Keratinocyte (primary cell): ENCODE data around the gene SMAD6. TPM values are rescaled to one million over a fixed set of nuclear protein-coding genes. Genes with fewer than 3 reads are reported as not detected.

ENCODE experiments used
- DNase-seq: peaks from one replicate; pipeline ENCODE4 v3.0.0-alpha.2; 2011; ENCODE audit warnings: low read depth, missing footprints, low spot score
- FAIRE-seq: peaks from 2 replicates; lab custom pipeline; 2011; peaks lifted over from hg19 to GRCh38; lab: Jason Lieb, UNC
- H2AFZ ChIP-seq: 2 replicates; pipeline ENCODE4 v1.6.0; 2012; ENCODE audit warnings: low read length, control low read depth, inconsistent platforms; ENCODE audit not compliant: control insufficient read depth
- H3K27ac ChIP-seq: 2 replicates; pipeline ENCODE4 v1.5.1; 2011; ENCODE audit warnings: low read length; ENCODE audit not compliant: control insufficient read depth, insufficient read depth
- H3K27me3 ChIP-seq: 3 replicates; pipeline ENCODE4 v1.6.0; 2011; ENCODE audit warnings: low read length; ENCODE audit not compliant: control insufficient read depth, insufficient read depth; ENCODE audit errors: extremely low read depth
- H3K36me3 ChIP-seq, 2 experiments: 2 replicates in 1 of 2; 3 replicates in 1 of 2; pipeline ENCODE4 v1.5.1; 2011; ENCODE audit warnings: low read length in 2 of 2, mild to moderate bottlenecking in 1 of 2; ENCODE audit not compliant: control insufficient read depth in 2 of 2, insufficient read depth in 2 of 2; ENCODE audit errors: extremely low read depth in 1 of 2
- H3K4me1 ChIP-seq: 3 replicates; pipeline ENCODE4 v1.5.1; 2011; ENCODE audit warnings: low read length; ENCODE audit not compliant: control insufficient read depth, insufficient read depth; ENCODE audit errors: extremely low read depth
- H3K4me2 ChIP-seq: 3 replicates; pipeline ENCODE4 v1.6.0; 2011; ENCODE audit warnings: low read depth, low read length; ENCODE audit not compliant: control insufficient read depth, insufficient read depth; ENCODE audit errors: extremely low read depth
- H3K4me3 ChIP-seq, 3 experiments: fragments of 200-600 bp in 1 of 3; sonication (generic) in 1 of 3; 2 replicates in 2 of 3; 3 replicates in 1 of 3; pipeline ENCODE4 v1.5.1; 2011 to 2016; ENCODE audit warnings: low read length in 3 of 3, mild to moderate bottlenecking in 3 of 3, control low read depth in 2 of 3, inconsistent platforms in 1 of 3, low read depth in 1 of 3, mixed read lengths in 1 of 3, mixed run types in 1 of 3, moderate library complexity in 1 of 3; ENCODE audit not compliant: control insufficient read depth in 2 of 3, insufficient read depth in 2 of 3; ENCODE audit errors: extremely low read depth in 1 of 3
- H3K79me2 ChIP-seq: 2 replicates; pipeline ENCODE4 v1.6.0; 2012; ENCODE audit warnings: low read length; ENCODE audit not compliant: control insufficient read depth, insufficient read depth
- H3K9ac ChIP-seq: 3 replicates; pipeline ENCODE4 v1.6.0; 2011; ENCODE audit warnings: low read length; ENCODE audit not compliant: control insufficient read depth, insufficient read depth; ENCODE audit errors: extremely low read depth
- H3K9me1 ChIP-seq: 3 replicates; pipeline ENCODE4 v1.6.0; 2011; ENCODE audit warnings: low read length; ENCODE audit not compliant: control insufficient read depth, insufficient read depth; ENCODE audit errors: extremely low read depth
- H3K9me3 ChIP-seq: 2 replicates; pipeline ENCODE4 v1.5.1; 2012; ENCODE audit warnings: low read depth, low read length; ENCODE audit not compliant: control insufficient read depth
- H4K20me1 ChIP-seq: 3 replicates; pipeline ENCODE4 v1.6.0; 2011; ENCODE audit warnings: low read length; ENCODE audit not compliant: control insufficient read depth, insufficient read depth; ENCODE audit errors: extremely low read depth
- EZH2 ChIP-seq: IDR thresholded peaks from one replicate; pipeline ENCODE4 v1.6.1; 2012; ENCODE audit warnings: inconsistent platforms, mild to moderate bottlenecking, low read length, moderate library complexity
- dilution Hi-C: fragments of 300-500 bp; cut with MboI; formaldehyde crosslinking; loops from one replicate; pipeline ENCODE4 v1.7.0; 2020; ENCODE audit warnings: low sequenced_read_pairs; ENCODE audit not compliant: extremely low pct_ligation_motif_present
- polyA plus RNA-seq, 5 experiments: library from polyadenylated mRNA; depleted of rRNA in 3 of 5; stranded (reverse) in 3 of 5; stranded (forward) in 1 of 5; unstranded in 1 of 5; fragments of >200 nt; gene quantifications; 1 replicate in 1 of 5; 2 replicates in 3 of 5; 3 replicates in 1 of 5; pipeline versions ENCODE4 v1.2.1 to v1.2.3, GENCODE V29; 2011 to 2012; ENCODE audit warnings: missing spikeins in 2 of 5, low read depth in 1 of 5, low replicate concordance in 1 of 5
- TF ChIP-seq, protein P1 (sequence below), 3 experiments: IDR thresholded peaks in 1 of 3; conservative IDR thresholded peaks in 1 of 3; optimal IDR thresholded peaks in 1 of 3; 2 replicates in 2 of 3; 3 replicates in 1 of 3; pipeline versions ENCODE3 to v1.5.1; 2011; ENCODE audit warnings: low read length in 3 of 3, mild to moderate bottlenecking in 3 of 3, moderate library complexity in 2 of 3, control low read depth in 1 of 3, inconsistent platforms in 1 of 3; ENCODE audit not compliant: insufficient read depth in 2 of 3; ENCODE audit errors: extremely low read depth in 1 of 3

SMAD6 gene
- polyA plus RNA-seq, 1 donor (not counting 4 experiments of a cell fraction or from before 2014, with no cell fraction given) = 0.03 TPM

DNA sequence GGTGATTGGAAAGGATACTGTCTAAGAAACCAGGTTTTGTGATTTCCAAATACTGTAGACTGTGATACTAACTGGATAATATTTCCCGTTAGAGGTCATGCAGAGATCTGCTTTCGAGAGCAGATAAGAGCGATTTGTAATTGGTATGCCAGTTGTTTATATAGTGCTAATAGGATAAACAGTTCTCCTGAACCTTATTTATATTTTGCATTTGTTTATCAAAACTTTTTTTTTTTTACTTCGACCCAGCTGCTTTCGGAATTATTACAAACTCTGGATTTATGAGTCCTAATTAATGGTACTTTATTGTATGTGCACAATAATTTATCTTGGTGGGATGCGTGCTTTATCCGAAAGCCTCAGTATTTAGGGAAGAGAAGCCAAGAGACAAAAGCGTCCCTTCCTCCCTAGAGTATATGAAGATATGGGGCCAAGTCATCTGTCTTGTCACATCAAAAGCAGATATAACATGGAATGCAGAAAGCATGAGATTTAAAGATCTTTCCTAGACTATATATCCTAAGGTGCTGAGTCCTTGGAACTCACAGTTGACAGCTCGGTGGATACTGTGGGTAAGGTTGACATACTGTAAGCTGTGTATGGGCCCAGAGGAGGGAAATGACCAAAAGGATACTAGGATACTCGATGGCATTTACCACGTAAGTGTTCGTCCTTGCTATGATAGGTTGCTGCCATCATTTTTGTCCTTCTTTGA is 62.2 kb downstream of the SMAD6 start:
- Histone ChIP-seq H3K27me3 (peaks cover 30% of the 10 kb centered on the region), H3K4me2 (no peak overlapping the region), H4K20me1 (peaks cover 2% of the 10 kb centered on the region), H3K79me2 (no peaks in the 10 kb centered on the region), H2AFZ (no peak overlapping the region), H3K9me3 (no peaks in the 10 kb centered on the region), H3K4me1 (peaks cover 36% of the 10 kb centered on the region), H3K36me3 (no peaks in the 10 kb centered on the region), H3K9me1 (no peaks in the 10 kb centered on the region), H3K27ac (no peak overlapping the region), H3K4me3 (no peak overlapping the region), H3K9ac (no peak overlapping the region)
- DNase-seq (no peak), FAIRE-seq (no peak)
- dilution Hi-C loops = no loop called here
- TF ChIP-seq, protein P1, sequence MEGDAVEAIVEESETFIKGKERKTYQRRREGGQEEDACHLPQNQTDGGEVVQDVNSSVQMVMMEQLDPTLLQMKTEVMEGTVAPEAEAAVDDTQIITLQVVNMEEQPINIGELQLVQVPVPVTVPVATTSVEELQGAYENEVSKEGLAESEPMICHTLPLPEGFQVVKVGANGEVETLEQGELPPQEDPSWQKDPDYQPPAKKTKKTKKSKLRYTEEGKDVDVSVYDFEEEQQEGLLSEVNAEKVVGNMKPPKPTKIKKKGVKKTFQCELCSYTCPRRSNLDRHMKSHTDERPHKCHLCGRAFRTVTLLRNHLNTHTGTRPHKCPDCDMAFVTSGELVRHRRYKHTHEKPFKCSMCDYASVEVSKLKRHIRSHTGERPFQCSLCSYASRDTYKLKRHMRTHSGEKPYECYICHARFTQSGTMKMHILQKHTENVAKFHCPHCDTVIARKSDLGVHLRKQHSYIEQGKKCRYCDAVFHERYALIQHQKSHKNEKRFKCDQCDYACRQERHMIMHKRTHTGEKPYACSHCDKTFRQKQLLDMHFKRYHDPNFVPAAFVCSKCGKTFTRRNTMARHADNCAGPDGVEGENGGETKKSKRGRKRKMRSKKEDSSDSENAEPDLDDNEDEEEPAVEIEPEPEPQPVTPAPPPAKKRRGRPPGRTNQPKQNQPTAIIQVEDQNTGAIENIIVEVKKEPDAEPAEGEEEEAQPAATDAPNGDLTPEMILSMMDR (optimal IDR thresholded peaks at IDR 0.05 in 1 of 3, IDR thresholded peaks at IDR 0.05 in 1 of 3, conservative IDR thresholded peaks at IDR 0.05 in 1 of 3; ENCODE audit: extremely low read depth in 1 of 3, insufficient read depth in 2 of 3, low read length in 3 of 3) = no peak
- TF ChIP-seq EZH2 = no peak

DNA sequence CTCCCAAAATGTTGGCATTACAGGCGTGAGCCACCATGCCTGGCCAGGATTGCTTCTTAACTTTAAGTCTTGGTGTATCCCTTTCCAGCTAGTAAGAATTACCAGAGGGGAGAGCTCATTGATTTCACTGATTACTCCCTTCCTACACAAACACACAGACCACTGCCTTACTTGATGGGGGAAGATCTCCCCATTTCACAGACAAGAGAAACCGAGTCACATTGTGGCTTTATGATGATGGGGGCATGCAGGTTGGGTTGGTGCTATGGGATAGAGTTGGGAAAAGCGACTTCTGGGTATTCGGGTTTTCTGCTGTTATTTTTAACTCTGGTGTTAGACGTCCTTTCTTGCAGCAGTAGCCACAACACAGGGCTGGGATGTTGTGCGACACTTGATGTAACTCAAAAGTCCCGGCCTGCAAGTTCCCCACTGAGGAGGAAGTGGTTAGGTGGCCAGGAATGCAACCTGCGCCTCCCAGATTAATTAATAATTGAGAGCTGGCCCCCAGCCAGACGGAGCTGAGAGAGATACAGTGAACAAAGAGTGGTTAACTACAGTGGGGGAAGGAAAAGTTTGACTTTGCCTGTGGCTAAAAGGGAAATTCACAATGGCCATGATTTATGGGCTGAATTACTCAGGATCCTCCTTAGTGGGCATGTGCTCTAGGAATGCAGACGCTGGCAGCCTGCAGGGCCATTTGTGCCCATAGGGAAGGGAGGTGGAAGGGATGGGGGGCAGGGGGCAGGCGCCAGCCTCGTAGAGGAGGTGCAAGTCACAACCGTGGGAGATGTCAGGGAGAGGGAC is 63.6 kb downstream of the SMAD6 start:
- no peaks in the 10 kb centered on the region for H3K9me3 ChIP-seq
- peaks cover 27% of the 10 kb centered on the region for H3K27me3 ChIP-seq
- H4K20me1 ChIP-seq = peaks cover 2% of the 10 kb centered on the region
- H3K9ac ChIP-seq = no peak overlapping the region
- no peak overlapping the region for H3K27ac ChIP-seq
- H3K79me2 ChIP-seq = no peaks in the 10 kb centered on the region
- no peak overlapping the region for H2AFZ ChIP-seq
- peak; percentile 92 for FAIRE-seq
- peak overlapping the region in 1 of 3 experiments; percentile 7 for H3K4me3 ChIP-seq
- H3K4me2 ChIP-seq = peak overlapping the region; percentile 76
- no peaks in the 10 kb centered on the region for H3K36me3 ChIP-seq
- H3K9me1 ChIP-seq = no peaks in the 10 kb centered on the region
- DNase-seq = peak; percentile 82
- peaks cover 36% of the 10 kb centered on the region for H3K4me1 ChIP-seq
- dilution Hi-C loops = no loop called here
- TF ChIP-seq EZH2 = no peak
- TF ChIP-seq, protein P1 (optimal IDR thresholded peaks at IDR 0.05 in 1 of 3, IDR thresholded peaks at IDR 0.05 in 1 of 3, conservative IDR thresholded peaks at IDR 0.05 in 1 of 3; ENCODE audit: extremely low read depth in 1 of 3, insufficient read depth in 2 of 3, low read length in 3 of 3) = no peak
